Loucy (cell line): Measurements from ENCODE around the gene ZNF83.

Experiments
- EZH2phosphoT487 ChIP-seq: fragments of 200-600 bp; IDR thresholded peaks from 2 replicates; pipeline ENCODE4 v1.6.1; 2018; ENCODE audit warnings: antibody characterized with exemption, mild to moderate bottlenecking, moderate library complexity, borderline replicate concordance
- TF ChIP-seq, protein P1 (sequence below): fragments of 200-600 bp; sonication (generic); conservative IDR thresholded peaks from 2 replicates; pipeline ENCODE4 v1.5.1; 2014; ENCODE audit warnings: mild to moderate bottlenecking, antibody characterized with exemption, low read length

DNA sequence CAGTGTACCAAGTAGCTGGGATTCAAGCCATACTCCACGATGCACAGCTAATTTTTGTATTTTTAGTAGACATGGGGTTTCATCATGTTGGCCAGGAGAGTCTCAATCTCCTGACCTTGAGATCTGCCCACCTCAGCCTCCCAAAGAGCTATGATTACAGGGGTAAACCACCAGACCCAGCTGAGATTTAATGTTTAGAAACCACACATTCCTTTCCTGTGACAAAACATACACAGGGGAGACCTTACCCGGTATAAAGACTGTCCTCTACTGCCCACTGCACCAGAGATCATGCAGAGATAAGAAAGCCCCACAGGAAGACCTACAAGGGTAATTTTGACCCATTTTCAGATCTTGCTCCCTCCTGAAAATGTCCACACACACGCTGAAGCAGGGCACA is 22.8 kb upstream of the ZNF83 start:
- TF ChIP-seq, protein P1, sequence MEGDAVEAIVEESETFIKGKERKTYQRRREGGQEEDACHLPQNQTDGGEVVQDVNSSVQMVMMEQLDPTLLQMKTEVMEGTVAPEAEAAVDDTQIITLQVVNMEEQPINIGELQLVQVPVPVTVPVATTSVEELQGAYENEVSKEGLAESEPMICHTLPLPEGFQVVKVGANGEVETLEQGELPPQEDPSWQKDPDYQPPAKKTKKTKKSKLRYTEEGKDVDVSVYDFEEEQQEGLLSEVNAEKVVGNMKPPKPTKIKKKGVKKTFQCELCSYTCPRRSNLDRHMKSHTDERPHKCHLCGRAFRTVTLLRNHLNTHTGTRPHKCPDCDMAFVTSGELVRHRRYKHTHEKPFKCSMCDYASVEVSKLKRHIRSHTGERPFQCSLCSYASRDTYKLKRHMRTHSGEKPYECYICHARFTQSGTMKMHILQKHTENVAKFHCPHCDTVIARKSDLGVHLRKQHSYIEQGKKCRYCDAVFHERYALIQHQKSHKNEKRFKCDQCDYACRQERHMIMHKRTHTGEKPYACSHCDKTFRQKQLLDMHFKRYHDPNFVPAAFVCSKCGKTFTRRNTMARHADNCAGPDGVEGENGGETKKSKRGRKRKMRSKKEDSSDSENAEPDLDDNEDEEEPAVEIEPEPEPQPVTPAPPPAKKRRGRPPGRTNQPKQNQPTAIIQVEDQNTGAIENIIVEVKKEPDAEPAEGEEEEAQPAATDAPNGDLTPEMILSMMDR = no peak
- no peak for TF ChIP-seq EZH2phosphoT487
